ENCODE measurements around the gene SORCS3. TPM values are rescaled to one million over a fixed set of nuclear protein-coding genes. Genes with fewer than 3 reads are reported as not detected.

SORCS3 gene
- total RNA-seq, 1 donor from 2014 or later, result 2.0 TPM

GRCh38 chr10:104612571-104613205, 28.4 kb upstream of the SORCS3 start:
- peaks cover 8% of the 10 kb centered on the region for H3K9me3 Mint-ChIP-seq (ENCODE audit: unreplicated experiment)
- TF ChIP-seq, protein P1, sequence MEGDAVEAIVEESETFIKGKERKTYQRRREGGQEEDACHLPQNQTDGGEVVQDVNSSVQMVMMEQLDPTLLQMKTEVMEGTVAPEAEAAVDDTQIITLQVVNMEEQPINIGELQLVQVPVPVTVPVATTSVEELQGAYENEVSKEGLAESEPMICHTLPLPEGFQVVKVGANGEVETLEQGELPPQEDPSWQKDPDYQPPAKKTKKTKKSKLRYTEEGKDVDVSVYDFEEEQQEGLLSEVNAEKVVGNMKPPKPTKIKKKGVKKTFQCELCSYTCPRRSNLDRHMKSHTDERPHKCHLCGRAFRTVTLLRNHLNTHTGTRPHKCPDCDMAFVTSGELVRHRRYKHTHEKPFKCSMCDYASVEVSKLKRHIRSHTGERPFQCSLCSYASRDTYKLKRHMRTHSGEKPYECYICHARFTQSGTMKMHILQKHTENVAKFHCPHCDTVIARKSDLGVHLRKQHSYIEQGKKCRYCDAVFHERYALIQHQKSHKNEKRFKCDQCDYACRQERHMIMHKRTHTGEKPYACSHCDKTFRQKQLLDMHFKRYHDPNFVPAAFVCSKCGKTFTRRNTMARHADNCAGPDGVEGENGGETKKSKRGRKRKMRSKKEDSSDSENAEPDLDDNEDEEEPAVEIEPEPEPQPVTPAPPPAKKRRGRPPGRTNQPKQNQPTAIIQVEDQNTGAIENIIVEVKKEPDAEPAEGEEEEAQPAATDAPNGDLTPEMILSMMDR (IDR thresholded peaks at IDR 0.05; ENCODE audit: partially characterized antibody, unreplicated experiment), result no peak
- H3K4me1 Mint-ChIP-seq (ENCODE audit: low read depth, unreplicated experiment), result no peaks in the 10 kb centered on the region
- DNase-seq, result no peak
- no peak overlapping the region for H3K27ac Mint-ChIP-seq (ENCODE audit: unreplicated experiment)
- peaks cover 8% of the 10 kb centered on the region for H3K36me3 Mint-ChIP-seq (ENCODE audit: unreplicated experiment)
- H3K4me3 Mint-ChIP-seq (ENCODE audit: unreplicated experiment), result no peak overlapping the region
- H3K27me3 Mint-ChIP-seq (ENCODE audit: unreplicated experiment), result no peaks in the 10 kb centered on the region

DNA sequence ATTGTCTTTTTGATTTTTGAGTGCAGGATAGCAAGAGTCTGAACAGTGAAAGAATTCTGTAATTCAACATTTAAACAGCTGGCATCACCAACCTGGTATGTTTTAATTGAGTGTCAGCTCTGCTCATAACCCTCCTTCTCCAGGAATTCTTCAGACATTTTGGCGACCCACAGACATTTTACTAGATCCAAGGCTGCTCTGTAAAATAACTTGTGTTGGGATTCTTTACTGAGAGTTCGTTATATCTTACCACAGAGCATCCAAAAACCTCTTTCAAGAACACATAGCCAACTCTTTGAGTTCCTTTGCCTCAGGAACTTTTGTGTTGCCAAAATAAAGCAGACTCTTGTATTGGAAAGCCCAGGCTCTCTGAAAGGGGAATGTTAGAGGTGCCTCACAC, 27.7 kb upstream of the SORCS3 start:
- Mint-ChIP-seq H3K4me1 (ENCODE audit: low read depth, unreplicated experiment) (no peaks in the 10 kb centered on the region), H3K27ac (ENCODE audit: unreplicated experiment) (no peak overlapping the region), H3K36me3 (ENCODE audit: unreplicated experiment) (peaks cover 8% of the 10 kb centered on the region), H3K9me3 (ENCODE audit: unreplicated experiment) (peaks cover 8% of the 10 kb centered on the region), H3K4me3 (ENCODE audit: unreplicated experiment) (no peak overlapping the region), H3K27me3 (ENCODE audit: unreplicated experiment) (no peaks in the 10 kb centered on the region)
- TF ChIP-seq, protein P1 (IDR thresholded peaks at IDR 0.05; ENCODE audit: partially characterized antibody, unreplicated experiment), result no peak
- no peak for DNase-seq

DNA sequence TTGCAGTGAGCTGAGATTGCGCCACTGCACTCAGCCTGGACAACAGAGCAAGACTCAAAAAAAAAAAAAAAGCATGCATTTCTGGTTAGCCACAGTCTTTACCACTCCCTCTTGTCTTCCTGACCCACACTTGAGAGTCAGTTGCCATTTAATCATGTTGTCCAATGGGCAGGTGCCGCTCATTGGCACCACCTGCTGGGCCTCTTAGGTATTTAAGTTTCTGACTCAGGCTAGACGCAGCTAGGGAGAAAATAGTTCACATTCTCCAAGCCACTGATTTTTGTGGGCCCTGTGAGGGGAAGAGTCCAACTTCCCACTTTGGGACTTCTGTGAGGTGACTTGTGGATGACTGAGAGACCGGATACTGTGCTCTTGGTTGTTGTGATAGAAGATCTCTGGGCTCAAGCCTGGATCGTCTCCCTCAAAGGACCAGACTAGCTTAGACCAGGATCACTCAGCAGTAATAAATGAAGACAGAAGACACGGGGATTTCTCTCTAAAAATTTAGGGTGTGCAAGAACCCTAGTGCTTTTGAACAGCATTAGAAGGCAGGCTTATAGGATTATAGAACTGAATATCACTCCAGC, 26.8 kb upstream of the SORCS3 start:
- peak; percentile 38 for DNase-seq
- Mint-ChIP-seq H3K27ac (ENCODE audit: unreplicated experiment) (no peak overlapping the region), H3K4me3 (ENCODE audit: unreplicated experiment) (no peak overlapping the region), H3K36me3 (ENCODE audit: unreplicated experiment) (peaks cover 2% of the 10 kb centered on the region), H3K27me3 (ENCODE audit: unreplicated experiment) (no peaks in the 10 kb centered on the region), H3K9me3 (ENCODE audit: unreplicated experiment) (peaks cover 3% of the 10 kb centered on the region), H3K4me1 (ENCODE audit: low read depth, unreplicated experiment) (no peaks in the 10 kb centered on the region)
- TF ChIP-seq, protein P1 (IDR thresholded peaks at IDR 0.05; ENCODE audit: partially characterized antibody, unreplicated experiment), result peak; percentile 83

DNA sequence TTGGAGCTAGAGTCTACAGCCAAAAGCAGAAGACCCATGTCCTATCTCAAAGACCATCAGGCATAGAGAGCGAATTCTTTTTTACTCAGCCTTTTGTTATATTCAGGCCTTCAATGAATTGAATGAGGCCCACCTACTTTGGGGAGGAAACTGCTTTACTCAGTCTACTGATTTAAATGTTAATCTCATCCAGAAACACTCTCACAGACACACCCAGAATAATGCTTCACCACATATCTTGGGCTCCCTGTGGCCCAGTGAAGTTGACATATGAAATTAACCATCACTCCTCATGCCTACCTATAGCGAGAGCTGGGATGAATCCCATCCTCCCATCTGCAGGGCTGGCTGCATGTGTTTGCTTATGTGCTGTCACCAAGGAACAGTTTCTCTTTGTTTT, 26.0 kb upstream of the SORCS3 start:
- no peaks in the 10 kb centered on the region for H3K27me3 Mint-ChIP-seq (ENCODE audit: unreplicated experiment)
- H3K9me3 Mint-ChIP-seq (ENCODE audit: unreplicated experiment), result peaks cover 3% of the 10 kb centered on the region
- H3K4me1 Mint-ChIP-seq (ENCODE audit: low read depth, unreplicated experiment), result peaks cover 4% of the 10 kb centered on the region
- no peaks in the 10 kb centered on the region for H3K36me3 Mint-ChIP-seq (ENCODE audit: unreplicated experiment)
- H3K4me3 Mint-ChIP-seq (ENCODE audit: unreplicated experiment), result no peak overlapping the region
- DNase-seq, result no peak
- TF ChIP-seq, protein P1 (IDR thresholded peaks at IDR 0.05; ENCODE audit: partially characterized antibody, unreplicated experiment), result no peak
- no peak overlapping the region for H3K27ac Mint-ChIP-seq (ENCODE audit: unreplicated experiment)

DNA sequence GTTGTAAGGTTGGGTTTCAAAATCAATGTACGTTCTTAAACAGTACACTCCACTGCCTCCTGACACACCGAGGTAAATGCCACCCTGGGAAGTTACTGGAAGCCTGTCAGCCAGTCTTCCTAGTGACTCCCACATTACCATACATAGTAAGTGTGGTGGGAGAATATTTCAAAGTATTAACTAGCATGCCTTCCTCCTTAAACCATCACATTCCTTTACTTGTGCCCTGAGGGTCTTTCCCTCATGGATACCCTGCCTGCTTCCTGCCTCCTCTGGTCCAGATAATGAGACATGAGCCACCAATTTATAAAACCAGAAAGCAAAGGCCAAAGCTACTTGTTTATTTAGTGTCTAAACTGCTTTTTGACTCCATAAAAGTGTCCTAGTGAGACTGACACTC, 23.3 kb upstream of the SORCS3 start:
- TF ChIP-seq, protein P1 (IDR thresholded peaks at IDR 0.05; ENCODE audit: partially characterized antibody, unreplicated experiment), result no peak
- no peak for DNase-seq
- Mint-ChIP-seq H3K9me3 (ENCODE audit: unreplicated experiment) (peaks cover 3% of the 10 kb centered on the region), H3K27ac (ENCODE audit: unreplicated experiment) (no peak overlapping the region), H3K36me3 (ENCODE audit: unreplicated experiment) (no peaks in the 10 kb centered on the region), H3K27me3 (ENCODE audit: unreplicated experiment) (no peaks in the 10 kb centered on the region), H3K4me1 (ENCODE audit: low read depth, unreplicated experiment) (peaks cover 7% of the 10 kb centered on the region), H3K4me3 (ENCODE audit: unreplicated experiment) (no peak overlapping the region)
